Mucosa of descending colon (tissue), 3 donors: ENCODE results near the gene PGAM4. TPM values are rescaled to one million over a fixed set of nuclear protein-coding genes. Genes with fewer than 3 reads are reported as not detected.
"Not testable (repeated sequence)": the region's sequence is repeated elsewhere in the genome, so short reads cannot be mapped to it uniquely, and the experiment has no call there.

ENCODE experiments used
- ATAC-seq: fragments of 200-7000 bp; cut with Tn5 transposase; one replicate; pipeline ENCODE4 v1.9.1; 2020; ENCODE audit warnings: mild to moderate bottlenecking, moderate library complexity
- DNase-seq, 3 donors: peaks; one replicate each; pipeline ENCODE4 v3.0.0-alpha.2; 2020
- H3K36me3 ChIP-seq: fragments of 200-600 bp; one replicate; pipeline ENCODE4 v1.8.0; 2021; ENCODE audit warnings: low read depth, mild to moderate bottlenecking
- H3K4me1 ChIP-seq: fragments of 200-600 bp; one replicate; pipeline ENCODE4 v1.8.0; 2021; ENCODE audit warnings: low read depth, mild to moderate bottlenecking
- H3K4me3 ChIP-seq: fragments of 200-600 bp; one replicate; pipeline ENCODE4 v1.8.0; 2021; ENCODE audit warnings: mild to moderate bottlenecking
- H3K9me3 ChIP-seq: fragments of 200-600 bp; one replicate; pipeline ENCODE4 v1.8.0; 2021; ENCODE audit warnings: mild to moderate bottlenecking
- CTCF ChIP-seq: fragments of 200-600 bp; IDR thresholded peaks from one replicate; pipeline ENCODE4 v1.8.0; 2022; ENCODE audit warnings: antibody characterized with exemption, mild to moderate bottlenecking
- intact Hi-C, 2 donors: fragments of 100-400 bp; cut with DNase I in 1 of 2; cut with micrococcal nuclease in 1 of 2; formaldehyde crosslinking; loops; one replicate each; pipeline versions ENCODE4 v1.11.0 to v1.11.1; 2022; cut with DNase I, micrococcal nuclease
- total RNA-seq, 3 donors: library from RNA; stranded (reverse); fragmentation: NEBNext Ultra II Directional in 2 of 3; extraction: Animal tissue kit (Norgen Biotek cat#: 25700) in 2 of 3; gene quantifications; one replicate each; pipeline versions ENCODE4 v1.2.1 to v1.2.4, GENCODE V29; 2021 to 2023
- donor health status: DM: no; HTN: no; CAD: no; lungs with moderate emphysema.
- donor health status: DM: no; HTN: no; CAD: no.
- donor health status: DM: no; HTN: yes; CAD: no.

The PGAM4 gene
- total RNA-seq, 3 donors from 2014 or later = not detected

- no peak for DNase-seq
- TF ChIP-seq CTCF = no peak
- Histone ChIP-seq H3K4me3 (no peak overlapping the region), H3K36me3 (no peaks in the 10 kb centered on the region), H3K4me1 (peaks cover 4% of the 10 kb centered on the region), H3K9me3 (no peaks in the 10 kb centered on the region)
- ATAC-seq = no peak
- intact Hi-C loops = no loop called here
Measured at GRCh38 chrX:77924320-77924859, 45.0 kb downstream of the PGAM4 start.

GRCh38 chrX:77922787-77923186 lies 46.7 kb downstream of the PGAM4 start:
- H3K4me1 ChIP-seq = peaks cover 4% of the 10 kb centered on the region
- ATAC-seq (no peak), DNase-seq (no peak)
- no peak overlapping the region for H3K4me3 ChIP-seq
- no peaks in the 10 kb centered on the region for H3K9me3 ChIP-seq
- no peak for TF ChIP-seq CTCF
- intact Hi-C loops = no loop called here
- no peaks in the 10 kb centered on the region for H3K36me3 ChIP-seq

GRCh38 chrX:77919370-77919769 lies 50.1 kb downstream of the PGAM4 start:
- intact Hi-C loops, H3K9me3 ChIP-seq, ATAC-seq, H3K4me1 ChIP-seq, DNase-seq, H3K4me3 ChIP-seq, H3K36me3 ChIP-seq: not testable (repeated sequence)

DNA sequence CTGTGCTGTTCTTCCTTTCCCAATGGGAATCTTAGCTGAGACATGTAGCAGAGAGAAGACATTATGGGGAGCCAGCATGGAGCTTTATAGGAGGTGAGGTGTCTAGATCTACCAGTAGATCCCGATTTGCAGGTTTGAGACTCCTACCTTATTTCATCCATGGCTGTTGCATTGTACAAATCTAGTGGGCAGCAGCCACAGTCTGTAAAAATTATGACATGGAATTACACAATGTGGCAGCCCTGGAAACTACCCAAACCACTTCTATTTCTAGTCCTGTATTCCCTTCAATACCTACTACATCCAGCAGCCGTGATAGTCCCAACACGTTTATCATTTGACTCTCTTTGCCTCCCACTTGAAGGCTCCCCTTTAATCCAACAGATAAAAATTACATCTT lies 50.9 kb downstream of the PGAM4 start:
- H3K9me3 ChIP-seq = no peaks in the 10 kb centered on the region
- no peak for TF ChIP-seq CTCF
- DNase-seq = no peak
- H3K4me1 ChIP-seq = no peaks in the 10 kb centered on the region
- intact Hi-C loops = no loop called here
- no peak for ATAC-seq
- no peaks in the 10 kb centered on the region for H3K36me3 ChIP-seq
- no peak overlapping the region for H3K4me3 ChIP-seq

Other genes with a start within 250 kb of the PGAM4 start
- gene ATRX, start 183.4 kb downstream of the PGAM4 start, total RNA-seq = 100 to 1,000 TPM in 1 of 3 donors, 10 to 100 TPM in 2; 47.9 to 108 (median 64.1) TPM
- 10 to 100 TPM; 36.8 to 55.3 (median 43.3) TPM for gene MAGT1, start 74.2 kb downstream of the PGAM4 start, total RNA-seq
- 100 to 1,000 TPM; 340 to 480 (median 472) TPM for gene COX7B, start 70.2 kb downstream of the PGAM4 start, total RNA-seq
- gene ATP7A, start 58.9 kb downstream of the PGAM4 start, total RNA-seq = 10 to 100 TPM in 1 of 3 donors, 1 to 10 TPM in 2; 6.9 to 11.2 (median 9.7) TPM
- 100 to 1,000 TPM; 236 to 369 (median 310) TPM for gene PGK1, start 134.6 kb upstream of the PGAM4 start, total RNA-seq
- gene TAF9B, start 170.0 kb upstream of the PGAM4 start, total RNA-seq = 10 to 100 TPM in 1 of 3 donors, 1 to 10 TPM in 2; 3.3 to 17.7 (median 8.5) TPM